Cerebellar nuclear complex (tissue), 1 donor: ENCODE data around the gene RUBCN.

Source experiments
- DNase-seq, 2 experiments: peaks; one replicate each; lab custom pipeline; 2025; lab: John Stamatoyannopoulos, UW

The RUBCN gene

DNA sequence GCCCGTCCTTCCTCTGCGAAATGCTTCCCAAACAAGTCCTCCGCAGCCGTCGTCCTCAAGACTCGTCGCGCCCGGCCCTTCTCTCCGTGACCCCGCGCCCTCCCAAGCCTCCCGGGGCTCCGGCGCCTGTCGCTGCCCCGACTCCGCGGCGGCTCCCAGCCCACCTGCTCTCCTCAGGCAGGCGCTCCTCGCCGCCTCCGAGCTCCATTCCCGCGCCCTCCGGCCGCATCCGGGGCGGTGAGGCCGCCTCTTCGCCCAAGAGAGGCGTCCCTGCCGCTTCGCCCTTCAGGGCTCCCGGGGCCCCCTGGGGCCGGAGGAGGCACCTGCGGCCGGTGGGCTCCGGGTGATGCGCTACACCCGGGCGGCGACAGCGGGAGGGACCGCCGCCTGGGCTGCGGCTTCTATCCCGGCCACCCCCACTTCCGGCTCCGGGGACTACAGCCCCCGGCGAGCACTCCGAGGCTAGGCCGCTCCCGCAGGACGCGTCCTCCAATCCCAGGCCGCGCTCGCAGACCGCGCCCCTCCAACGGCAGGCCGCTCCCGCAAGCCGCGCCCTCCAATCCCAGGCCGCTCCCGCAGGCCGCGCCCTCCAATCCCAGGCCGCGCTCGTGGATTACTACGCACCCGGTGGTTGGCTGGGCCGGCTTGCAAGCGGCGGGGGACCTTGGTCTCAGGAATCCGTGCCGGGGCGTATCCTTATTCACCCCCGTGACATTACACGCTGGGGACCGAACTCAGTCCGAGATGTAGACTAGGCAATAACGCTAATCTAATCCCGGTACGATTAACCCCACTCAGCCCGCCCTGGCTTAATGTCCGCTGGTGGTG lies at the start of gene RUBCN:
Gene RUBCN (minus strand): TSS at position 414 of the 828 bp plus-strand sequence. CDS start 185 bp downstream, at position 229.
- DNase-seq = peak; percentile 50 to 82

DNA sequence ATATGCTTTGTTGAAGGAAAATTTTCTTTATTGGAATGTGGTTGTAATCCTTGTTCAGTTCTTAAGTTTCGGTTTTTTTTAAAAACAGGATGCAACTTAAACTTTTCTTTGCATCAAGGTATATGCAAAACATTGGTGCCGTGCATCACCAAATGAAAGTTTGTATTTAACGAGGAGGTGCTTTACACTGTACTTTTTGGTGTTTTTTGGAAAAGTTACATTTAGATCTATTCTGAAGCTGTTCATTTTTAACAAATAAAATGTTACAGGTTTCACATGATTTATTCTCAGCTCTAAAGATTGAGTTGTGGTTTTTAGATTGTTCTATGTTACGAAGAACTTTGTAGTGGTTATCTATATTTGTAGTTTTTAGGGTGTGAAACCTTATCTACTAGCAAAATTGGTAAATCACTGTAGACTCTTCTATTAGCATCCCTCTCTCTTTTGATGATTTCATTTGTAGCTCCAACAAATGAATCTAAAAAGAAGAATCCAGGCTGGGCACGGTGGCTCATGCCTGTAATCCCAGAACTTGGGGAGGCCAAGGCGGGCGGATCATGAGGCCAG lies 47.4 kb upstream of the RUBCN start:
- no peak for DNase-seq

DNA sequence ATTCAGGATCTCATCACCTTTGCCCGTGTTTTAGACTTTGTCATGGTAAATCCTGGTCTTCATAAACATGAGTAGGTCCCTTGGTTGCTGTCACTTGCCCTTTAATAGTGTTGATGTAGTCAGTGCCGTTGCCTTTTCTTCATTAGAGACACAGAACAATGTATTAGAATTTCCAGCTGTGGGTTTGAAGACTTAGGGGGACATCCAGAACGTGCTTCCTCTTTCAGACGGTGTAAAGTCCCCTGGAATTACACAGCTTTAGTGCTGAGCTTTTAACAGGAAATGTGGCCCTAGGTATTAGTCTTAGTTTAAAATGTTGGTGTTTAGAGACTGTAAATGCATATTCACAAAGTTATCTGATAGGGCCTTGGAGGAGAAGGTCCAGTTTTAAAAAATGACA lies 45.5 kb upstream of the RUBCN start:
- DNase-seq = no peak

DNA sequence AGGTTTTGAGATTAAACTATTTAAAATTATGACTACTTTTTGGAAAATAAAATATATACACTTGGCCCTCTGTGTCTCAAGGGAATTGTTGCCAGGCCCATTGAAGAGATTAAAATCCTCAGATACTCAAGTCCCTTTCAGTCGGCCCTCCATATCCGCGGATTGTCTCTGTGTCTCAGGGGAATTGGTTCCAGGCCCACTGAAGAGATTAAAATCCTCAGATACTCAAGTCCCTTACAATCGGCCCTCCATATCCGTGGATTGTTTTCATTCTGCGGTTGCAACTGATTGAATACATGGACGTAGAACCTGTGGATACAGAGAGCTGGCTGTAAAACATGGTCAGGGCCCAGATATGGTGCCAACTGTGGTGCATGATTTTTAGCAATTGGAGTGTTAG lies 38.6 kb upstream of the RUBCN start:
- DNase-seq = no peak

DNA sequence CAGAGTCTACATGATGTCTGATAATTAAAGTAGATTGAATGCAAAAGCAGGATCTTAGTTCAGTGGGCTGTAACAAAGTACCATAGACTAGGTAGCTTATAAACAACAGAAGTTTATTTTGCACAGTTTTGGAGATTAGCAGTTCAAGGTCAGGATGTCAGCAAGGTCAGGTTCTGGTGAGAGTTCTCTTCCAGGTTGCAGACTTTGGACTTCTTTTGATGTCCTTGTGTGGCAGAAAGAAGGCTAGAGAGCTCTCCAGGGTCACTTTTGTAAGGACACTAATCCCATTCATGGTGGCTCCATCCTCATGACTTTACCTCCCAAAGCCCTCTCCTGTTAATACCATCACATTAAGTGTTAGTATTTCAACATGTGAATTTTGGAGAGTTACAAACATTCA lies 25.1 kb upstream of the RUBCN start:
- DNase-seq = no peak

DNA sequence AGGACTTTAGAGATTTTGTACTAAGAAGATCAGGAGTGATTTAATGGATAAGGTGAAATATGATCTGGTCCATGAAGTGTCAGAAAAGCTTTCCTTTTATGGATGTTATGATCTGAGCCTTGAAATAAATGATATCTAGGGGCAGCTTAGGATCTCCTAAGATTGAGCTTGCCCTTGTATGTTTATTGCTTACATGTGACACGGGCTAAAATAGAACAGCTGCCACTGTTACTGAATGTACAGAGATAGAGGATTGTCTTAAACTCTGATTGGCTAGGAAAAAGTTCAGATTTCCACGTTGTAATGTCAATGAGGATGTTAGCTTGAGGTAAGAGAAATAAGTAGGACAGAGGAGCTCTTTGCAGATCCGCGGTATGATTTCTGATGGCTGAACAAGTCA lies 21.8 kb upstream of the RUBCN start:
- no peak for DNase-seq

DNA sequence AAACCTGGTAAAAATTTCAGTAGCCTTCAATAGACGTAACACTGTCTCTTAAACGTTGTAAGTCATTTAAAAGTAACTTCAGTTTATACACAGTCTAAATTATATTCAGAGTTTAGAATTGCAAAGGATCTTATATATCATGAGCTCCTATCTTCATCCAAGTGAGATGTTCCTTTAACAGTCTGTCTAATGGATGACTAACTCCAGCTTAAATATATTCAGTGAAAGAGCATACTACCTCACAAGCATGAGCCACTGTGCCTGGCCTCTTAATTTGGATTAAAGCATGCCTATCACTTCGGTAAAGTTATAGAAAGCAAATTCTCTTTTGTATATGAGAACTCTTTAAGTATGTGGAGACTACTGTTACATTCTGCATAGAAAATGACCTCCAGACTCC lies 20.0 kb upstream of the RUBCN start:
- no peak for DNase-seq

DNA sequence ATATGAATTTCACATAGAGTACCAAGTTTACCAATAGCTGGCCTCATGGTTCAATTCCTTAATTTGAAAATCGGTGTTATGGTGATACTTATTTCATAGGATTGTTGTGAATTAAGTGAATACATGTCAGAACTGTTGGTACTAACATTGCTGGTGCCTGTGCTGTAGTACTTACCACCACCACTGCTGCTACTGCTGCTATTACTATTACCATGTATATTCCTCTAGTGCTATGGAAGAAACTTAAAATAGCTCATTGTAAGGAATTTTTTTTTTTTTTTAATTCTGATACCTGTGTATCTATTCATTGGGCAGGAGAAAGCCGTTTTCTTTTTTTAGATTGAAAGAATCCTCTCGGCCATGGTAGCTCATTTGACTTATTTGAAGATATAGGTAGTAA lies 16.6 kb upstream of the RUBCN start:
- no peak for DNase-seq

DNA sequence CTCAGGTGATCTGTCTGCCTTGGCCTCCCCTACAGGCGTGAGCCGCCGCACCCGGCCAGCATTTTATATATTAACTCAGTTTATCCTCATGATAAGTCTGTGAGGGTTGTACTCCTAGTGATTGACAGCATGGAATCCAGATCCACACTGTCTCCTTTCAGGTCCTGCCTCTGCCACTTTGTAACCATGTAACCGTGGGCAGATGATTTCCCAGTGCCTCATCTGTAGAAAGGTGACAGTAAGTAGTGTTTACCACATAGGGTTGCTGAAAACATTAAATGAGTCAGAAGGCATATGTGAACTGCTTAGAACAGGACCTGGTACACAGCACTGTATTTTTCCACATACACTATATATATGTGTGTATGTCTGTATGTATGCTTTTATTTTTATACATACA lies 15.4 kb upstream of the RUBCN start:
- DNase-seq = no peak

DNA sequence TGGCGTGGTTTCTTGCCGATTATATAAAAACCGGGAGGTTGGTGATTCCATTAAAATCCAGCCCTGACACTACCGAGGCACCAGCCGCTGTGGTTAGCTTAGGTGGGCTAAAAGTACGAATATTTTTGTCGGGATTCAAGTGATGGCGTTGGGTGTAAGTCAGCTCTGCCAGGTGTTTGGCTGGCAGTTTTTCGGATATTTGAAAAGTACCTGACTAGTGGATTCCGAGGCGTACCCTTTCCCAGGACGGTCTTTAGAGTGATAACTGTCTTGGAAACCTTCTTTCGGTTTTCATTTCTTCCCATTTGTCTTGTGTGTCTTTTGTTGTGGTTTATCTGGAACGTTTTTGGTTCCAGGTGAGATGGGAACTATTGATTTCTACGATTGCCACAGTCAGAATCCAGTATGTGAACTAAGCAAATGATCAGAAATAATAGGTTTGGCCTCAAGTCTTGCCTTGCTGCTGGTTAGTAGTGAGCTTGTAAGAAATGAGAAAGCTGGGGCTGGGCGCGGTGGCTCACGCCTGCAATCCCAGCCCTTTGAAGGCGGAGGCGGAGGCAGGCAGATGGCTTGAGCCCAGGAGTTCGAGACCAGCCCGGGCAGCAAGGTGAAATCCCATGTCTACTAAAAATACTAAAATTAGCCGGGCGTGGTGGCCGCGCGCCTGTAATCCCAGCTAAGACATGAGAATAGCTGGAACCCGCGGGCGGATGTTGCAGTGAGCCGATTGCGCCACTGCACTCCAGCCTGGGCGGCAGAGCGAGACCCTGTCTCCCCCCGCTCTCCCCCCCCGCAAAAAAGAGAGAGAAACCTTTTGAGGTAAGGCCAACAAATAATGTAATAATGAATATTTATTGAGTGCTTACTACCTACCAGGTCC lies 14.4 kb upstream of the RUBCN start:
- no peak for DNase-seq

DNA sequence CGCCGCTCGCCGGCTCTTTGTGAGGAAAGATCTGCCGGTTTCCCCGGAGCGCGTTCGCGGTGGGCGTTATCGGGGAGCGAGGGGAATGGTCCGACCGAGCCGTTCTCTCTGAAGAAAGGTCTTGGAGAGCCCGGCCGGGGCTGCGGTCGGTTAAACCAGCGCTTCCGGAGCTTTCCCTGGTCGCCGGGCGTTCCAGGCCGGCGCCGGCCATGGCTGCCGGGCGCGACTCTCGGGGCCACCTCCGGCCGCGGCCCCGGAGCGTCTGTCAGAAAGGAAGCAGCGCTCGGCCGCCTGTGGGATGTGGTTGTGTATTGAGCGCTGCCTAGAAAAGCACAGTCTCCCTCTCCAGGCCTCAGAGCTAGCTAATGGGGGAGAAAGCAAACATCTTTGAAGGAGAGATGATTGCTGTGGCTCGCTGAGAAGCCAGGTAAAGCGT lies 13.7 kb upstream of the RUBCN start:
- DNase-seq = peak in 1 of 2 experiments; percentile 5

DNA sequence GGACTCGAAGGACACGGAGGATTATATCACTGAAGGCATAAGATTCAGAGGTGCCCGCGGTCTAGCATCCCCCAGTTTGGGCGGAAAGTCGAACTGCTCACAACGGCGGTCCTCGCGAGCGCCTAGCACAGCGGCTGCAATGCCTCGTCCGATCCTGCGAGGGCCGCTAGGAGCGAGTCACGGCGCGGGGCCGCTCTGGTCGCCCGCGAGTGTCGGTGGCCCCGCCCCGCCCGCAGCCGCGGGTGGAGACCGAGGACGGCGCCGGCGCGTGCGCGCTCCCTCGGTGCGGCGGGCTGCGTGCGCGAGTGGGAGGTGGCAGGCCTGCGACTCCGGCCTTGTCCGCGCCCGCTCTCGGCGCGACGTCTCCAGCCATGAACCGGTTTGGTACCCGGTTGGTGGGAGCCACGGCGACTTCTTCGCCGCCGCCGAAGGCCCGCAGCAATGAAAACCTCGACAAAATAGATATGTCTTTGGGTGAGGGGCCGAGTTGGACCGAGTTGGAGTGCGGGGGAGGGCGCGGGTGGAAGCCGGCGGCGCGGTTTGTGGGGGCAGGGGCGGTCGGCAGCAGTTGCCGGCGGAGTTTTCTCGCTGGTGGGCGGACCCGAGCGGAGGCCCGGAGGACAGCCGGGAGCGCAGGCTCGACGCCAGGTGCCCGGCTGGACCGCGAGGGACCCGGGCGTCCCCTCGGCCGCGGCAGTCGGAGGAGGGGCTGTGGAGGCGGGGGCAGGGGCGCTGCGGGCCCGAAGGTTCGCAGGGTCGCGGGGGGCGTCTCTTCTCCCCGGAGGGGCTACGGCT lies 13.1 kb upstream of the RUBCN start, which contains the start of gene FYTTD1:
Gene FYTTD1 (plus strand): TSS at position 283 of the 795 bp plus-strand sequence. CDS start 89 bp downstream, at position 372.
- DNase-seq = peak; percentile 8 to 66

DNA sequence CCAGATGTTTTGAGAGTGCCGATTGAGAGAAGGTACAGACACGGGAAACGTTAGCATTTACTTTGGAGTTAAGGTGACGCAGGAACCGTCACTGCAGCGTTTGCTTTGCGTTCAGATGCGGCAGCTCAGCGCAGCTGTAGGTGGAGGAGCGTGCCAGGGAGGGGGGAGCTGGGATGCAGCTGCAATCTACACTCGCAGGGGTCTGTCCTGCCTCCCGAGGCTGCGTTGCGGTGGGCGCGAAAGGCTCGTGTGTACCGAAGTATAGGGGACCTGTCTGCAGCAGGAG lies 12.6 kb upstream of the RUBCN start:
- no peak for DNase-seq

DNA sequence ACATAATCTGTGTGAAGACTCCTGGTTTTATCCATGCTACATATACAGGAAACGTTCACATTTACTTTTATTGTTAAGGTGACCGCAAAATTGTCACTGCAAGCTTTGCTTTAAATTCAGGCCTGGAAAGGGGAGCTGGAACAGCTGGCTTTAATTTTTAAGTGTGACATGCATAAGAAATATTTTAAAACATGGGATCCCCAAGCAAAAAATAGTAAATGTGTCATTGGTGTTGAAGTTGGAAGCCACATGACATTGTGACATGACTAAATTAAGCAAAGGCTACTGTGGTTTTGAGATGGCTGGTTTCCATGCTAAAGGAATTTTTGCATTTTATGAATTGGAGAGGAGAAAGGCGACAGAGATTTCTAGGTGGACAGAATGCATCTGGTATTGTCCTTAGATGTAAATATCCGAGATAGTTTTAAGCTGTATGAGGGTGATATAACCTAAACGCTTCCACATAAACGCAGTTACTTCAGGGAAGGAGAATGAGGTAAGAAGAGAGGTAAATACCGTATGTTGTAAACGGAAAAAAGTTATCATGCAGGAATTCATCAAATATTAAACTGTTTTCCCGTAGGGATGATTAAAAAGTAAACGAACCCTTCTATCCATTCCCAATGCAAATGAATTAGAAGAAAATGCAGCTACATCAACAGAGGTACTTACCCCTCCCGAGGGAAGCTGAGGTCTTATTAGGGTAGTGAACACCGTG lies 12.1 kb upstream of the RUBCN start:
- DNase-seq = no peak

DNA sequence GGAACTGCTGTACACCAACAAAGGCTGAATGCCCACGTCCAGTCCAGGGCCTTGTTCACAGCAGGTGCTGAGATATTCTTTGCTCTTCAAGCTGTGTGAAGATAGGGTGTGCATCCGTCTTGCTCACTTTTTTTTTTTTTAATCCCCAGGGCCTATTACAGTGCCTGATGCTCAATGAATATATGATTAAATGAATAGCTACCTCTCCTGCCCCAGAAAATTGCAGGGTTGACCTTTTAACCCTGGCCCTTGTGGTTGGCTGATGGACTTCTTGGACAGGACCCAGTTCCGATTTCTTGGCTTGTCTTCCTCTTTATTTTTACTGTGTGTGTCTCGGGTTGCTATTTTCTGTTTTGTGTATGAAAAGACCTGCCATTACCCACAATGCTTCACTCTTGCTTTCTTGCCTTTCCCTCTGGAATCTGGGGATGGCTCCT lies 10.1 kb upstream of the RUBCN start:
- no peak for DNase-seq

DNA sequence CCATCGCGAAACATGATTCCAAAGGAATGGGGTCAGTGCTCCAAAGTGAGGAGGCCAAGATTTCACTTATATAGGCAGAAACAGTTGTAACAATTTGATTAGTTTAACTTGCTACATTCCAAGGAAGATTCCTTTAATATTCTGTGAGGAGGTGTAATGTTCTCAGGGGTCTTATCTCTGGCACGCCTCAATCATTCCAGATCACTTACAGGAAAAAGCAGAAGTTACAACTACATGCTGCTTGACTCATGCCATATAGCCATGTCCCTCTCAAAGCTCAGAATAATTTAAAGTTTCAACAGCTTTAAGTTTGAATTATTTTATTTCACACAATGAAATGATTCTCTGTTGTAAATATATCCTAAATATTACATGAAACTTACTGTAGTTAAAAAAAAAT lies 9.5 kb upstream of the RUBCN start:
- no peak for DNase-seq

DNA sequence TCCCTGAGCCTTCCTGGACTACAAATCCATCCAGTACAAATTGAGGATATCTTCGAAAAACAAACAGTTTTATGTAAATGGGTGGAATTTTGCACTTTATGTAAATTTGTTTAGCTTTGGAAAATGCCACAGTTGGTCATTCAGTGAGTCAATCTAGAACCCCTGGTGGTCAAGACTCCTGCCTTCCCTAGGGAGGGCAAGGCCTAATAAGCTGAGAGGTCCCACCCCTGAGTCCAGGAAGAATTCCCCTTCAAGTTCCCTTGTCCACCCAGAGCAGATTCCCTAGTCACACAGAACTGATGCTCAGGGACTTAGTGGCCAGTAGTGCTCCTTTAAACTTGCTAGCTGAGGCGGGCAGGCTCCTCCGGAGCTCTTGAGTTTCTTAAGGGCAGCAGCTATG lies 6.1 kb upstream of the RUBCN start:
- no peak for DNase-seq

DNA sequence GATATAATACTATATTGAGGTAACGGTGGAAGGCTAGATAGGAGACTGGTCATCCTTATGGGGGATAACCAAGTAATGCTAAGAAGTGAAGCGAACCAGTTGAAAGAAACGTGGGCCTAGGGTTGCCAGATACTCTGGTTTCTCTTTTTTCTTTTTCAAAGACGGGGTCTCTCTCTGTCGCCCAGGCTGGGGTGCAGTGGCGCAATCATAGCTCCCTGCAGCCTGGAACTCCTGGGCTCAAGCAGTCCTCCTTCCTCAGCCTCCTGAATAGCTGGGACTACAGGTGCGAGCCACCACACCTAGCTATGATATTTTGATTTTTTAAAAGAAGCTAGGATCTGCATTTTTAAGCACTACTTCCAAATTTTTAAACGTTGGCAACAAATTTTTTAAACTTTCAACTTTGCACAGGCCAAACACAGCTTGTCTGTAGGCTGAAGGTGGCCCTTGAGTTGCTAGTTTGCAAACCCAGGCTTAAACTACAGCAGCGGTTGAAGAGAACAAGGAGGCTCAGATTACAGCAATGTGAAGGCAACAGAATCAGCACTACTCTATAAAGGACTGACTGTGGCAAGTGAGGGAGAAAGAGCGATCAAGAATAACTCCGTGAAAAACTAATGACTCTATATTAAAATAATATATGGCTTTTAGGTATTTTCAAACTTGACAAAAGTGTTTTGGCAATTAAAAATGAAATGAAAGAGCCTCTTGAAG lies 1.2 kb upstream of the RUBCN start:
- no peak for DNase-seq

DNA sequence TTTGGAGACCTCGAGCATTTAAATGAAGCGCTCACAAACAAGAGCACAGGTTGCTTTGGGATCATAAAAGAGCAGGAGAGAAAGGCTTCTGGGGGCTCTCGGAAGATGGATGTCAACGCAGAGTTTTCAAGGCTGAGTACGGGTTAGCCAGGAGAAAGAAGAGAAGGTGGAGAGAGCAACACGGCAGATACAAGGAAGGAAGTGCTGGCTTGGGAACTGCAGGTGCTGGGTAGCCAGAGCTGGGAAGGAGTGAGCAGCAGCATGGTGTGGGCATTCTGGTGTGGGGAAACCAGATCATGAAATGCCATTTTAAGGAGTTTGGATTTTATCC lies 580 bp upstream of the RUBCN start:
- no peak for DNase-seq

DNA sequence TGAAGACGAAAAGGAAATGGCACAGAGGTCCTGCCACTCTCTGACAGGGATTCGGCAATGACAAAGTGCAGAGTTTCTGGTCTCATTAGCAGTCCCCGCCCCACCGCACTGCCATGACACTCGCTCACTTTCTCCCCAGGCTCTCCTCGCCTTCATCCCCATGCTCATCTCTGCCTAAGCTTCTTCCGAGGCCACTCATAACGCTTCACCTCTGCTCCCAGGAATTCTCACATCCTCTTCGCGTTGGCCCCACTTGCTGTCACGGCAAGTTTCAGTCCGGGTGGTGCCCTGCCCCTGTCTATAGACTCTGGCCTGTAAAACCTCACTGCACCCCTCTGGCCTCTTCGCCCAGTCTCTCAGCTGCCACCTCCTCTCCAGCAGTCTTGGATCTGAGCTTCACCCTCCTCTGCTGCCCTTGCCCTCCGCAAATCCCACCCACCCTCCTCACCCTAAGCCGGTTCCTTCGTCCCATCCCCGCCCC lies 654 bp downstream of the RUBCN start:
- DNase-seq = no peak
